Activated T-cell treated with anti-CD3 and anti-CD28 coated beads, Interleukin-2, amount 50 U/mL, for 4 hours (primary cell): ENCODE results near the gene AKT2. TPM values are rescaled to one million over a fixed set of nuclear protein-coding genes. Genes with fewer than 3 reads are reported as not detected.

Experiments
- ATAC-seq, 2 donors: fragments of 200-7000 bp; cut with Tn5 transposase; one replicate each; pipeline ENCODE4 v1.10.0; 2021
- DNase-seq: peaks from one replicate; pipeline ENCODE4 v3.0.0-alpha.2; 2020
- H3K27me3 Mint-ChIP-seq: one replicate; pipeline ENCODE4 v1.8.0; 2021; ENCODE audit warnings: low read depth, mixed read lengths
- H3K36me3 Mint-ChIP-seq: one replicate; pipeline ENCODE4 v1.8.0; 2022; ENCODE audit warnings: mixed read lengths; ENCODE audit not compliant: insufficient read depth
- H3K4me1 Mint-ChIP-seq: one replicate; pipeline ENCODE4 v1.8.0; 2021; ENCODE audit warnings: low read depth, mixed read lengths
- H3K4me3 Mint-ChIP-seq: one replicate; pipeline ENCODE4 v1.8.0; 2021; ENCODE audit warnings: mild to moderate bottlenecking, moderate library complexity, mixed read lengths
- H3K9me3 Mint-ChIP-seq: one replicate; pipeline ENCODE4 v1.8.0; 2021; ENCODE audit warnings: mixed read lengths
- total RNA-seq, 3 donors: library from RNA; stranded (reverse); gene quantifications; one replicate each; pipeline ENCODE4 v1.2.1, GENCODE V29; 2021

Gene AKT2
- total RNA-seq, 3 donors from 2014 or later = 147 to 158 (median 151) TPM

GRCh38 chr19:40272261-40272660 lies 12.9 kb downstream of the AKT2 start:
- Mint-ChIP-seq H3K27me3 (no peaks in the 10 kb centered on the region), H3K9me3 (no peaks in the 10 kb centered on the region), H3K4me1 (peaks cover 58% of the 10 kb centered on the region), H3K36me3 (peaks cover 5% of the 10 kb centered on the region), H3K4me3 (no peak overlapping the region)
- DNase-seq = no peak
- no peak for ATAC-seq

- Mint-ChIP-seq H3K4me1 (peaks cover 54% of the 10 kb centered on the region), H3K27me3 (no peaks in the 10 kb centered on the region), H3K4me3 (no peak overlapping the region), H3K9me3 (no peaks in the 10 kb centered on the region), H3K36me3 (peaks cover 6% of the 10 kb centered on the region)
- DNase-seq (no peak), ATAC-seq (no peak)
Measured at GRCh38 chr19:40271706-40272105, 13.4 kb downstream of the AKT2 start.

- ATAC-seq = no peak
- Mint-ChIP-seq H3K4me1 (peaks cover 52% of the 10 kb centered on the region), H3K4me3 (no peak overlapping the region), H3K9me3 (no peaks in the 10 kb centered on the region), H3K36me3 (peaks cover 6% of the 10 kb centered on the region), H3K27me3 (no peaks in the 10 kb centered on the region)
- no peak for DNase-seq
Measured at GRCh38 chr19:40270362-40271089, 14.6 kb downstream of the AKT2 start.

- H3K9me3 Mint-ChIP-seq = no peaks in the 10 kb centered on the region
- H3K4me1 Mint-ChIP-seq = peaks cover 42% of the 10 kb centered on the region
- H3K36me3 Mint-ChIP-seq = peaks cover 6% of the 10 kb centered on the region
- ATAC-seq (no peak), DNase-seq (no peak)
- no peak overlapping the region for H3K4me3 Mint-ChIP-seq
- H3K27me3 Mint-ChIP-seq = no peaks in the 10 kb centered on the region
Measured at GRCh38 chr19:40269216-40269940, 15.8 kb downstream of the AKT2 start.

GRCh38 chr19:40267601-40267997 lies 17.5 kb downstream of the AKT2 start:
- Mint-ChIP-seq H3K36me3 (peaks cover 16% of the 10 kb centered on the region), H3K9me3 (no peaks in the 10 kb centered on the region), H3K4me1 (peaks cover 29% of the 10 kb centered on the region), H3K4me3 (no peak overlapping the region), H3K27me3 (no peaks in the 10 kb centered on the region)
- DNase-seq (no peak), ATAC-seq (no peak)

- Mint-ChIP-seq H3K36me3 (peaks cover 17% of the 10 kb centered on the region), H3K27me3 (no peaks in the 10 kb centered on the region), H3K4me1 (peaks cover 23% of the 10 kb centered on the region), H3K9me3 (no peaks in the 10 kb centered on the region), H3K4me3 (no peak overlapping the region)
- ATAC-seq (no peak), DNase-seq (no peak)
Measured at GRCh38 chr19:40266912-40267600, 18.1 kb downstream of the AKT2 start.

- Mint-ChIP-seq H3K4me1 (peaks cover 21% of the 10 kb centered on the region), H3K4me3 (no peak overlapping the region), H3K27me3 (no peaks in the 10 kb centered on the region), H3K9me3 (no peaks in the 10 kb centered on the region), H3K36me3 (peaks cover 18% of the 10 kb centered on the region)
- no peak for DNase-seq
- no peak for ATAC-seq
Measured at GRCh38 chr19:40266119-40266518, 19.0 kb downstream of the AKT2 start.

GRCh38 chr19:40265763-40266099 lies 19.4 kb downstream of the AKT2 start:
- DNase-seq (no peak), ATAC-seq (no peak)
- Mint-ChIP-seq H3K4me3 (no peak overlapping the region), H3K9me3 (no peaks in the 10 kb centered on the region), H3K4me1 (peaks cover 22% of the 10 kb centered on the region), H3K36me3 (peaks cover 18% of the 10 kb centered on the region), H3K27me3 (no peaks in the 10 kb centered on the region)

- no peaks in the 10 kb centered on the region for H3K27me3 Mint-ChIP-seq
- no peaks in the 10 kb centered on the region for H3K9me3 Mint-ChIP-seq
- no peak overlapping the region for H3K4me3 Mint-ChIP-seq
- H3K36me3 Mint-ChIP-seq = peaks cover 18% of the 10 kb centered on the region
- ATAC-seq (no peak), DNase-seq (no peak)
- peaks cover 21% of the 10 kb centered on the region for H3K4me1 Mint-ChIP-seq
Measured at GRCh38 chr19:40265055-40265762, 19.9 kb downstream of the AKT2 start.

- Mint-ChIP-seq H3K9me3 (no peaks in the 10 kb centered on the region), H3K27me3 (no peaks in the 10 kb centered on the region), H3K4me3 (no peak overlapping the region), H3K36me3 (peaks cover 18% of the 10 kb centered on the region), H3K4me1 (peaks cover 18% of the 10 kb centered on the region)
- DNase-seq (no peak), ATAC-seq (no peak)
Measured at GRCh38 chr19:40264314-40265054, 20.7 kb downstream of the AKT2 start.

- DNase-seq = no peak
- Mint-ChIP-seq H3K9me3 (no peaks in the 10 kb centered on the region), H3K27me3 (no peaks in the 10 kb centered on the region), H3K4me1 (peaks cover 18% of the 10 kb centered on the region), H3K4me3 (no peak overlapping the region), H3K36me3 (peaks cover 18% of the 10 kb centered on the region)
- ATAC-seq = no peak
Measured at GRCh38 chr19:40263440-40264313, 21.5 kb downstream of the AKT2 start.

GRCh38 chr19:40262422-40262821 lies 22.7 kb downstream of the AKT2 start:
- Mint-ChIP-seq H3K9me3 (no peaks in the 10 kb centered on the region), H3K4me3 (no peak overlapping the region), H3K36me3 (peaks cover 14% of the 10 kb centered on the region), H3K27me3 (no peaks in the 10 kb centered on the region), H3K4me1 (peaks cover 16% of the 10 kb centered on the region)
- DNase-seq (no peak), ATAC-seq (no peak)

GRCh38 chr19:40261631-40262030 lies 23.5 kb downstream of the AKT2 start:
- no peaks in the 10 kb centered on the region for H3K27me3 Mint-ChIP-seq

More at GRCh38 chr19:40261631-40262030, 23.5 kb downstream of the AKT2 start:
- ATAC-seq (no peak), DNase-seq (no peak)
- H3K4me1 Mint-ChIP-seq = peaks cover 17% of the 10 kb centered on the region
- H3K9me3 Mint-ChIP-seq = no peaks in the 10 kb centered on the region
- no peak overlapping the region for H3K4me3 Mint-ChIP-seq
- peaks cover 12% of the 10 kb centered on the region for H3K36me3 Mint-ChIP-seq
